M059J (cell line): ENCODE data around the gene GATA2. TPM values are rescaled to one million over a fixed set of nuclear protein-coding genes. Genes with fewer than 3 reads are reported as not detected.

Experiments used
- DNase-seq: peaks from one replicate; pipeline ENCODE4 v3.0.0-alpha.2; 2012; ENCODE audit warnings: low read depth
- total RNA-seq: library from RNA; depleted of rRNA; stranded (reverse); fragments of >200 nt; shearing (Covaris generic); gene quantifications from 2 replicates; pipeline ENCODE4 v1.2.3, GENCODE V29; 2014

The GATA2 gene
- total RNA-seq, 1 experiment from 2014 or later, result 36.3 TPM

DNA sequence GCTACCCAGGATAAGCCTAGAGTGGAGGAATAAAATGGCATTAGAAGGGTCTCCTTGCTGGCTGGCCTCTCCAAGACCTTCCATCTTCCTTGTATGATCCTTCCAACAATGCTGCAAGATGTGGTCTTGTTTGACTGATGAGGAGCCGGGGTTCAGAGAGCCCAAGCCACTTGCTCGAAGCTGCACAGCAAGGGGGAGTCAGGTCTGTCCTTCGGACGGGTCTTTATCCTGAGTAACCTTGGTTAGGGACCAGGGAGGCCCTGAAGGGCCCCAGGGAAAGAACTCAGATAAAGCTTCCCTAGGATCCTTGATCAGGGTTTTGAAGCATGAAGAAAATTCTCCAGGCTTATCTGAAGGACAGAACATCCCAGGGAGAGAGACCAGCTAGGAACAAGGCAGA, 19.3 kb downstream of the GATA2 start:
- DNase-seq, result no peak

- DNase-seq, result no peak
Observed at GRCh38 chr3:128473180-128473519, 19.9 kb downstream of the GATA2 start.

DNA sequence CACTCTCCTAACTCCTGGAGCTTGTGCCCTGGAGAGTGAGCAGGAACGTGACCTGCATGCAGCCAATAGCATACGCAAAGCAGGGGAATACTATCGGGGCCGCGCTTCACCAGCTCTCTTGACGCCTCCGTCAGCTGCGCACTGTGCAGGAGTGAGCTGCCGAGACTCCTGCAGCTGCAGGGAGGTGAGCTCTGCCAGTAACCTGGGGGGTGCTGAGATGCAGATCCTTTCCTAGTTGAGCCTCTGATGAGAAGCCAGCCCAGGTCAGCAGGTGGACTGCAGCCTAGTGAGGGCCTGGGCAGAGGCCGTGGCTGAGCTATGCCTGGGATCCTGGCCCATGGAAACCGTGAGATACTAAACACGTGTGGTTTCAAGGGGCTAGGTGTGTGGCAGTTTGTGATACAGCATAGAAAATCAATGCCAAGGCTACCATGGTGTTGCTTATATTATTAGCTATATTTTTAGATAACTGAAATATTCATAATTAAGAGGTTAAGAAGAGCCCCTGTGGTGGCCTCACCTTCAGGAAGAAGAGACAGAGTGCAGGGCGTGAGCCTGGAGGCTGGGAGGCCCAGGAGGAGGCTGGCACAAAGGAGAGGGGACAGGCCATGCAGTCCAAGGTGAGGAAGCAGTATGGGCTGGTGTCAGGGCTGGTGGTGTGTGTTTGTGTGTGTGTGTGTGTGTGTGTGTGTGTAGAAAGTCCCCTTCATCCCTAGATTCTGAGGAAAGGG, 20.4 kb downstream of the GATA2 start:
- DNase-seq, result no peak

DNA sequence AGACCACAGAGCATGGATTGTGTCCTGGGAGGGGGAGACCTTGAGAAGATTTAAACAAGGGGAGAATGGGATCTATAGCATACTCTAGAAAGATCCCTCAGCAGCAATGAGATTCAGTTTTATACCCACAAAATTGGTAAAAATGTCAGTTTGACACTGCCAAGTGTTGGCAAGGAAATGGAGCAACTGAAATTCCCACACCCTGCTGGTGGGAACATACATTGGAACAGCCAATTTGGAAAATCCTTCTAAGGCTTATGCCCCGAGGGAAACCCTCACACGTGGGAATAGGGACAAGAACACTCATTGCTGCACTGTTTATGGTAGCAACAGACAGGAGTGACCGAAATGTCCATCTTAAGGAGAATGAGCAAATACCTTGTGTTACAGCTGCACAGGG, 21.3 kb downstream of the GATA2 start:
- no peak for DNase-seq

GRCh38 chr3:128471110-128471509, 21.9 kb downstream of the GATA2 start:
- DNase-seq, result no peak

DNA sequence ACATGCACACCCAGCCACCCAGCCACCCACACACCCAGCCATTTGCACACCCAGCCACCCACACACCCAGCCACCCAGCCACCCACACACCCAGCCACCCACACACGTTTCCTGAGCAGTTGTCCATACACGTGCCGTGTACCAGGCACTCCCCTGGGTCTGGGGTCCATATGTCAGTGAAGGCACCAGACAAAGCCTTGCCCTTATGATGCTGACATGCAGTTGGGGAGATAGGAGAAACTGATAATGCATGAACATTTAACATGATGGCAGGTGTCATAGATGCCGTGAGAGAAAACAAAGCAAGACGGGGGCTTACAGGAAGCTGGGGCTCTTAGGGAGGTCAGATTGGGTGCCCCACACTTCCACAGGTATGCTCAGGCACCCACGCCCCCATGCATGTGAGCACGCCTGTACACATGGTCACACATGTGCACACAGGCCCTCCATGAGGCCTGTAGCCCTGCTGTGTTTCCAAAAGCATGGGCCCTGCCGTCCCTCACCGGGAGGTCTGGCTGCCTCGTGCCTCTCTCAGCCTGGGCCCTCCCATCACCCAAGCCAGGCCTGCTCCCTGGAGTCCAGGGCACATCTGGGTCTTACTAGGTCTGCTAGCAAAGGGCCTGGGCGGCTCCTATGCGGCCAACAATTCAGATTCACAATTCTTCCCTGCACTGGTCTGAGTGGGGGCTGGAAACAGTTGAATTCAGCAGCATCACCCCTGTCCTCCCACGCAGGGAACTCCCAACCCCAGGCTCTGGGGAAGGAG, 22.7 kb downstream of the GATA2 start:
- no peak for DNase-seq

DNA sequence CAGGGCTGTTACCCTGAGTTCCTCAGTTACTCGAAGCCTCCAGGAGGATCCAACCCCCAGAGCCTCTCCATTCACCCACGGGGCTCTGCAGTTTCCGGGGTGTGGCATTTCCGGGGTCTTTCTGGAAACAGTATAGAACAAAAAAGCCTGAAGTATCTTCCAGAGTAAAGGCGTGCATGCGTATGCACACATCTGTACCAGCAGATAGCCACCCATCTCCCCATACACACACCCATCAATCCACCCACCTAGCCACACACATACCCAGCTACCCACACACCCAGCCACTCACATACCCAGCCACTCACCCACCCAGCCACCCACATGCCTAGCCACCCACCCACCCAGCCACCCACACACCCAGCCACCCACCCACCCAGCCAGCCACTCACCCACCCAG, 23.4 kb downstream of the GATA2 start:
- DNase-seq, result no peak

DNA sequence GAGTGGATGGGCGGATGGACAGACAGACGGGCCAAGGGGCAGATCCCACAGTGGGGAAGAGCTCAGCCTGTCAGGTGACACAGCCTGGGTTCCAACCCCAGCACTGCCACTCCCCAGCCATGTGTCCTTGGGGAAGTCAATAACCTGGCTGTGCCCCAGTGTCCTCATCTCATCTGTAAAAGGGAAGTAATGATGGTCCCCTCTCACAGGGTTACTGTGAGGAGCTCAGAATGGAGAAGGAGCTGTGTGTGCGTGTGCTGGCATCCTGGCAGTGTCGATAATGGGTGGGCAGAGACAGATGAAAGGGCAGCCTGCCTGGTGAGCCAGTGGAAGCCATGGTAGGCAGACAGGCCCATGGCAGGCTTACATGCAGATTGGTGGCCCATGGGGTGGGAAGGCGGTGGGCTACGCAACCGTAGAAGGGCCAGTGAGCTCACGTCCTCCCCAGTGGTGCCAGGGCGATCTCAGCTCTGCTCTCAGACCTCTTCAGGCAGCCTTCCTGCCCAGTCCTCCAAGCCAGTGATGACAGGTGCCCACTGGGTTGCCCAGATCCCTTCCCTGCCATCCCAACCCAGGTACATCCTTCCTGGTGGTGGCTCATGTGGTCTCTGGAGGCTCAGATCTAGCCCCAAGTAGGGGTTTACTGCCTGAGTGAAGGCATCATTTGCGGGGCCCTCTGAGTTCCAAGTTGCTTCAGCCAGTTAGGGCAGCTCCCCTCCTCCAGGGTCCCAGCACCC, 24.0 kb downstream of the GATA2 start:
- no peak for DNase-seq

DNA sequence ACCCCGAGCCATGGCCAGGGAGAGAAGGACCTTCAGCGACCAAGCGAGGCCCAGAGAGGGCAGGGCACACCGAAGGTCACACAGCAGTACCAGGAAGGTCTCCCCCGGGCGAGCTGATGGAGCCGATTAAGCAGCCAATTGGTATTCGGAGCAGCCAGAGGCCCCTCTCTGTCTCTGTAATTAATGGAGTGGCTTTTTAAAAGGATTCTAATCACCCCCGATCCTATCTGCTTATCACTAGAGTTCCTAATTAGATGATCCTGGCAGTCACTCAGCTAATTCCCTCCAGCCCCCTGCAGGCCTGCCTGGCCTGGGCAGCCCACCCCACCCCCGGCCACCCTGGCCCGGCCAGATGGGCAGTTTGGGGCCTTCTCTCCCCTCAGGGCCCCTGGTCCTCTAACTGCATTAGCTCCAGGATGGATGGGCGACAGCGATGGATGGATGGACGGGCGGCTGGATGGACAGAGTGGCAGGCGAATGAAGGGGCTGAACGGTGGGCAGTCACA, 24.7 kb downstream of the GATA2 start:
- DNase-seq, result no peak

GRCh38 chr3:128466840-128467541, 26.0 kb downstream of the GATA2 start, which contains the start of gene DNAJB8:
Gene DNAJB8, minus strand, starts transcription at chr3:128466890. Its CDS starts 3,645 bp downstream, at chr3:128463245.
- no peak for DNase-seq

DNA sequence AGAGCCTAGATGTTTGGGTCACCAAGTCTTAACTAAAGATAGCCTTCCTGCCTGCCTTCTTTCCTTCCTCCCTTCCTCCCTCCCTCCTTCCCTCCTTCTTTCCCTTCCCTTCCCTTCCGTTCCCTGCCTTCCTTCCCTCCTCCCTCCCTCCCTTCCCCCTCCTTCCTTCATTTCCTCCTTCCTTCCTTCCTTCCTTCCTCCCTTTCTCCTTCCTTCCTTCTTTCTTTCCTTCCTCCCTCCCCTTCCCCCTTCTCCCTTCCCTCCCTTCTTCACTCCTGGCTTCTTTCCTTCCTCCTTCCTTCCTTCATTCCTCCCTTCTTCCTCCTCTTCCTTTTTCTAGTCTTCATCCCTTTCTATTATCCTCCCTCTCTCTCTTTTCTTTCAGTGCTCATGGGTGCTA, 28.3 kb downstream of the GATA2 start:
- DNase-seq, result no peak

- no peak for DNase-seq
Observed at GRCh38 chr3:128464188-128464587, 28.8 kb downstream of the GATA2 start.

GRCh38 chr3:128463771-128464170, 29.2 kb downstream of the GATA2 start:
- no peak for DNase-seq

- no peak for DNase-seq
Observed at GRCh38 chr3:128463354-128463753, 29.6 kb downstream of the GATA2 start.

GRCh38 chr3:128462931-128463330, 30.1 kb downstream of the GATA2 start:
- no peak for DNase-seq

DNA sequence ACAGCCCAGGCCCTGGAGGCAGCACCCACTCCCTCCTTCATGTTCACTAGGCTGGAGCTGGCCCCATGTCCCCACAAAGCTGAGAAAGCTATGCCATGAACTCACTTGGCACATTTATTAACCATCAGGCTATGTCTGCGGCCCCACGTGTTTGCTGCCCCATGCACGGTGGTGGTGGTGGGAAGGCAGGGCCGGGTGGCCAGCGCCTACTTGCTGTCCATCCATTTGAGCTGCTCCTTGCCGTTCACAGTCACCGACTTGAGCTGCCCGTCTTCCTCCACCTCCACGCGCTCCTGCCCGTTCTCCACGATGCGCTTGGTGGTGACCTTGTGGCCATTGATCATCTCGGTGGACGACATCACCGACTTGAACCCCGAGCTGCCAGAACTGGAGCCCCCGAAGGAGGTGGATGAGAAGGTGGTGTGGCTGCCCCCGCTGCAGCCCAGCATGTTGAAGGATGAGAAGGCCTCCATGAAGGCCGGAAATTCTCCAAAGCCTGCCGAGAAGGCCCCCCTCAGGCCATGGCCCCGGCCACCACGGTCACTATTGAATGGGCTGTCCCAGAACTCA, 30.6 kb downstream of the GATA2 start:
- DNase-seq, result no peak

DNA sequence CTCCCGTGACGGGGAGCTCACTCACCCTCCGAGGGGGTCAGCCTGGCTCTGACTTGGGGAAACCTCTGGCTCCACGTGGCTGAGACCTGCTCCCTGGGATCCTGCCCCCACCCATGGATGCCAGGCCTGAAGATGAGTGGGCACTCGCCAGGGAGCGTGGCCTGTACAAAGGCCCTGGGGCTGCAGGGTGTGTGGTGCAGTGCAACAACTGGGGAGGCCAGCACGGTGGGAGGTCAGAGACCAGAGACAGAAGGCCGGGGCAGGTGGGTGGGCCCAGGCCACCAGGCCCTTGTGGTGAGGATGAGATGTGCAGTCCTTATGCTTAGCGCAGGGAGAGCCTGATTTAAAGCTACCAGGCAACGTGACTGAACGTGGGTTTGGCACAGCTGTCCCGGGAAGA, 31.3 kb downstream of the GATA2 start:
- no peak for DNase-seq

GRCh38 chr3:128459461-128459820, 33.6 kb downstream of the GATA2 start:
- no peak for DNase-seq

DNA sequence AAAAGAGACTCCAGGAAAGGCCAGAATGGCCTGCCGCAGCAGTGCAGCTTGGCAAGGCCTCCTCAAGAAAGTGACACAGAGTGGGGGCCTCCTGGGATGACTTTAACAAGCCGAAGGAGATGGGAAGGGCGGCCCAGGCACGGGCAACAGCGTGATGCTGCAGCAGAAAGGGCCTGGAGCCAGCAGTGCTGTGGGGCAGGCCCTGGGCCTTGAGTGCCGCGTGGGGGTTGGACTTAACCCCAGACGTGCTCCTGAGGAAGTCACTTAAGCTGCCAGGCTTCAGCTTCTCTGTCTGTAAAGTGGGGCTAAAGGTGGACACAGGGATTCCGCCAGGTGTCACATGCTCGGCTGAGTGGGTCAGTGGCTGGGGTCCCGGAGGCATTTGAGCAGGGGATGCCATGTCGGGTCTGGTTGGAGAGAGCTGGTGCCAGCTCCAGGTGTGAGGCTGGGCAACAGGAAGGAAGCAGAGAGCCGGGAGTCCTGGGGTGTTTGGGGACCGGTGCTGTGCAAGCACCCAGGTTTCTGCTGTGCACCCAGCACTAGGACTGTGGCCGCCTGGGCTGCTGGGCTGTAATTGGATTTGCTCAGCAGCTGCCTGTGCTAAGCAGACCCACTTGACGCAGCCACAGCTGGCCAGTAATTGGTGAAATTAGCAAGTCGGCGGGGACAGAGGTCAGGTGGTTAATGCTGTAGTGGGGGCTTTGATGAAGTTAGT, 34.1 kb downstream of the GATA2 start:
- no peak for DNase-seq

DNA sequence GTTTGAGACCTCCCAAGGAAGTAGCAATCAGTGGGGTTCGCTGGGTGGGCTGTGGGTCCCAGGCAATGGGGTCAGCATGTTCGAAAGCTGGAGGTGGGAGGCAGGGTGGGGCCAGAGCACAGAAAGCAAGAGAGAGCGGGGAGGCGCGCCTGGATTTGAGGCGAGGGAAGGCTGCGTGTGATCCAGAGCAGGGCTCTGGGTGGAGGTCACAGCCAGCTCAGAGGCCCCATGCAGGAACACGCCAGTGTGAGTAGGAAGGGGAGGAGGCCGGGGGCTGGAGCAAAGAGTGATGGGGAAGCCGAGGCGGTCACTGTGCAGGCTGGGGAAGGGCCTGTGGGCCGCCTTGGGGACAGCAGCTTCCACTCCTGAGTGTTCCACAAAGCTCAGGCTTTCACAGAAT, 35.1 kb downstream of the GATA2 start:
- no peak for DNase-seq
